Measurements from ENCODE around the gene ZNRF1.

GRCh38 chr16:75079346-75079926, 80.6 kb downstream of the ZNRF1 start:
- no peak for TF ChIP-seq POLR2AphosphoS5 (IDR thresholded peaks at IDR 0.05; ENCODE audit: low read depth, low read length)
- no peak for TF ChIP-seq CTCF (IDR thresholded peaks at IDR 0.05)
- no peak for TF ChIP-seq SIN3A (IDR thresholded peaks at IDR 0.05; ENCODE audit: borderline replicate concordance, insufficient read depth, low read depth, low read length)
- no peak for TF ChIP-seq REST (IDR thresholded peaks at IDR 0.05; ENCODE audit: insufficient read depth in 1 of 2, low read depth in 2 of 2, low read length in 1 of 2)
